Muscle layer of duodenum (tissue), 2 donors: ENCODE data around the gene PGBD2.
"Not testable (repeated sequence)": the region's sequence is repeated elsewhere in the genome, so short reads cannot be mapped to it uniquely, and the experiment has no call there.

ENCODE experiments used
- H3K27ac ChIP-seq: one replicate; pipeline ENCODE4 v1.7.0; 2013; ENCODE audit warnings: mild to moderate bottlenecking, low read length
- H3K27me3 ChIP-seq: one replicate; pipeline ENCODE4 v1.7.0; 2013; ENCODE audit warnings: low read depth, mild to moderate bottlenecking, control low read depth, low read length
- H3K36me3 ChIP-seq, 2 donors: one replicate each; pipeline ENCODE4 v1.7.0; 2013; ENCODE audit warnings: low read length in 2 of 2, control low read depth in 1 of 2, mild to moderate bottlenecking in 1 of 2; ENCODE audit not compliant: insufficient read depth in 2 of 2, control insufficient read depth in 1 of 2
- H3K4me1 ChIP-seq, 2 donors: one replicate each; pipeline ENCODE4 v1.7.0; 2013; ENCODE audit warnings: low read length in 2 of 2, mild to moderate bottlenecking in 2 of 2, control low read depth in 1 of 2, moderate library complexity in 1 of 2; ENCODE audit not compliant: insufficient read depth in 2 of 2, control insufficient read depth in 1 of 2
- H3K4me3 ChIP-seq, 2 donors: one replicate each; pipeline ENCODE4 v1.7.0; 2013; ENCODE audit warnings: low read length in 2 of 2, low read depth in 1 of 2, mild to moderate bottlenecking in 1 of 2
- H3K9me3 ChIP-seq, 2 donors: one replicate each; pipeline ENCODE4 v1.7.0; 2013; ENCODE audit warnings: low read length in 2 of 2, control low read depth in 1 of 2, mild to moderate bottlenecking in 1 of 2; ENCODE audit not compliant: control insufficient read depth in 1 of 2
- donor health status: healthy.

The PGBD2 gene

DNA sequence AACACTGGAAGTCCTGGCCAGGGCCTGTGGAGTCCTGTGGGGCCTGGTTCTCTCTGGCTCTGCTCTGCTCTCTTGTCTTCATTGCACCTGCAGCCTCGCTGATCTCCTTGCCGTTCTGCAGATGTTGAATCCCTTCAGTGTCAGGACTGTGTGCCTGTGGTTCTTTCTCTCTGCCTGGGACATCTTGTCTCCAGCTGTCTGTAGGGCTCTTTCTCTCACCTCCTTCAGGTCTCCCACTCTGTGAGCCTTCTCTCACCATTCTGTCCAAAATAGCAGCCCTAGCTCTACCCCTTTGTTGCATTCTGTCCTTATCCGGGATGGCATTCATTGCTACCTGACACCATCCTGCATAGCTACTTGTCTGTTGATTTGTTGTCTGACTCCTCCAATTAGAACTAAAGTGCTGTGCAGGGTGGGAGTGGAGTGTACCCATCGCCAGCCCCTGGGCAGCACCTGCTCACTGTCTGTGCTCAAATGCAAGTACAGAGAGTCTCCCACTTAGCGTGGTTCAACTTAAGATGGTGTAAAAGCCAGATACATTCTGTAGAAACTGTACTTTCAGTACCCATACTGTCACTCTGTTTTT, 8.9 kb downstream of the PGBD2 start:
- Histone ChIP-seq H3K27ac (no peak overlapping the region), H3K9me3 (no peaks in the 10 kb centered on the region), H3K27me3 (no peaks in the 10 kb centered on the region), H3K36me3 (peaks cover 32 to 40% of the 10 kb centered on the region in 2 donors), H3K4me1 (peaks cover 0 to 4% of the 10 kb centered on the region in 2 donors), H3K4me3 (no peak overlapping the region)

DNA sequence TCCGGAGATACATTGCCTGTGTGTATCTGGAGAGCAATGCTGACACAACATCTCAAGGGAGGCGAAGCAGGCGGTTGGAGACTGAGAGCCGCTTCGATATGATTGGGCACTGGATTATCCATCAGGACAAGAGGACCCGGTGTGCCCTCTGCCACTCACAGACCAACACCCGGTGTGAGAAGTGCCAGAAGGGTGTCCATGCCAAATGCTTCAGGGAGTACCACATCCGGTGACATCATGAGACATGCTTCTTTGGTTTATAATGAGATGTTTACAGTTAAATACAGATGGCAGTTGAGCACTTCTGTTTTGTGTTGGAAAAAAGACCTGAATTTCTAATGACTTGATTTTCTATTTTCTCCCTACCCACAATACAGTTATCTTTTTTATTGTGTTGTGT, 12.1 kb downstream of the PGBD2 start:
- Histone ChIP-seq H3K9me3 (no peaks in the 10 kb centered on the region), H3K4me1 (peaks cover 0 to under 1% of the 10 kb centered on the region in 2 donors), H3K27ac (no peak overlapping the region), H3K36me3 (peaks cover 32 to 40% of the 10 kb centered on the region in 2 donors), H3K27me3 (no peaks in the 10 kb centered on the region), H3K4me3 (no peak overlapping the region)

DNA sequence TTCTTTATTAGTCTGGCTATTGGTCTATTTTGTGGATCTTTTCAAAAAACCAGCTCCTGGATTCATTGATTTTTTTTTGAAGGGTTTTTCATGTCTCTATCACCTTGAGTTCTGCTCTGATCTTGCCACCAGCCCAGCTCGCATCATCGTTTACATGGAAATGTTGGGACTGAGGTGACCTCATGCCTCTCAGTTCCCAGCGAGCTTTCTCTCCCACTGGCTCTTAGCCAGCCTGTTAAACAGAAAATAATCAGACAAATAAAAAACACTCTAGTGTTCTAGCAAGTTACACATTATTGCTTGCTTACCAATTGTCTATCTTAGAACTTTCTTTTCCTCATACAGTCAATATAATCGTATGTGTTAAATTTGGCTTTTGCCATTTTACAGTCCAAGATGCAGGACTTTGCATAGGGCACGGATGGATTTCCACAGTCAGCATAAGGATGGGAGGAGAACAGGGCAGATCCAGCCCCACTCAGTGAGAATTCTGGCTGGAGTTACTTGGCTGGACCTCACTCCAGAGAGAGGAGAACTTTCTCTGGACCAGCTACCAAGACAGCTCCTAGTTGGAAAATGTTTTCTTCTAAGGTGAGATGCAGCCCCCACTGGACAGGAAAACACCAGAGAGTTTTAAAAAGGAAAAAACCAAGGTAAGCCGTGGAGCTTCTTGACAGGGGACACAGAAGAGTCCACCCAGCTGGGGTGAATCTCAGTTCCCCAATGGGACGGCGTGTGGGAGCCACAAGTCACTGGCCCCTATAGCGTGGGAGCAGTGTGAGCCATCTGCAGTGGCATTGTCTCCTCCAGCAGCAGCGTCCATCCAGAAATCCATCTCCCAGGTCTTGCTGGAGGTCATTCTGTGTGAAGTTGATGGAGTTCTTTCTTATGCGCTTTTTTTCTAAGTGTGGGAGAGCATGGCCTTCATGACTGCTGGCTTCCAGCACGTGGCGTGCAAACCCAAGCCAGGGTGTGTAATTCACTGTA, 17.6 kb downstream of the PGBD2 start:
- H3K27me3 ChIP-seq: no peaks in the 10 kb centered on the region
- no peak overlapping the region for H3K27ac ChIP-seq
- H3K4me1 ChIP-seq: peaks cover 0 to 6% of the 10 kb centered on the region in 2 donors
- no peaks in the 10 kb centered on the region for H3K9me3 ChIP-seq
- H3K4me3 ChIP-seq: no peak overlapping the region
- no peaks in the 10 kb centered on the region for H3K36me3 ChIP-seq

DNA sequence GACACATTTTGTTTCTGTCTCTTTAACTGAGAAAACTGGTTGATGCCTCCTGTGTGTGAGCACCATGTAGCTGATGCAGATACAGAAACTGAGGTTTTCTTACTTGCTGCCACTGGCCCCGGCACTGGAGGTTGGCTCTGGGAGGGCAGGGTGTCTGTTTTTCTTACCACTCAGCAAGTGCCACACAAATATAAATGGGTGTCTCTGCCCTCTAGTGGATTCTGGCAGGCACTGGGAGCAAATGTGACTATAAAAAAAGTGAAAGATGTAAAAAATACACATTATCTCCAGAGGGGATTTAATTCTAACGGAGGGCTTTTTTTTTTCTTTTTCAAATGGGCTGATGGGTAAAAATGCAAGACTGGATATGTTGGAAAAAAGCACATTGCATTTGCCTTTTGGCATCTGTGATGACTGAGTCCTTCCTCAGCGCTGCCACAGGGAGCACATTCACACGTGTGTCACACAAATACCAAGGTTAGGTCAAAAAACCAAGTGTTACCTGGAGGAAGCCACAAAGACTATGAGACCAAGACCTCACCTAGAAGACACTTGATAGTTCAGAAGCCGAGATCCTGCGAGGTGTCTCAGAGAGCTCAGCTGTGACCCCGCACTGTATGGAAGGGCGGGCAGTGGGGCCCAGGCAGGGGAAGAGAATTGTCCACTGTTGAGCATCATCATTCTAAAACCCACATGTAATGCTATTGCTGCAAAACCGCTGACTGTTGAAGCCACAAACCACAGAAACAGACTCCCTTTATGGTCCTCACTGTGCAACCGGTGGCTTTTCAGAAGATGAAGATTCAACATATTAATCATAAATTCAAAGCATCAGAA, 18.9 kb downstream of the PGBD2 start:
- peaks cover 0 to 6% of the 10 kb centered on the region in 2 donors for H3K4me1 ChIP-seq
- H3K4me3 ChIP-seq: no peak overlapping the region
- H3K9me3 ChIP-seq: no peaks in the 10 kb centered on the region
- H3K27ac ChIP-seq: no peak overlapping the region
- no peaks in the 10 kb centered on the region for H3K36me3 ChIP-seq
- no peaks in the 10 kb centered on the region for H3K27me3 ChIP-seq

DNA sequence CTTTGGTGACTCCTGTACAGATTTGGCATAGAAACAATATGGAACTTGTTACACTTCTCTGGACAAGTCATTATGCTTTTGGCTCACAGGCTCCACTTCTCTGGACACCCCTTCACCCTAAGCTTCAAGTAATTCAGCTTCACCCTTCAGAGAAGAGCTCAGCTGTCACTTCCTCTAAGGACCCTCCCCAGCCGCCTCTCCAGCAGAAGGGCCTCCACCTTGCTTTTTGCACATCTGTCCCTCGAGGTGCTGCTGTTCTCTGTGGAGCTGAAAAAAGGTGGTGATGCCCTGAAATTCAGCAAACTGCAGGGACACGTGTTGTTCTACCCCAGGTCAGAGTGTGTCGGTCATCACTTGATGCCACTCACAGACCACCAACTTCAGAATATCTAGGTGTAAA, 19.8 kb downstream of the PGBD2 start:
- H3K27ac ChIP-seq, H3K4me3 ChIP-seq, H3K9me3 ChIP-seq, H3K4me1 ChIP-seq, H3K36me3 ChIP-seq, H3K27me3 ChIP-seq: not testable (repeated sequence)

DNA sequence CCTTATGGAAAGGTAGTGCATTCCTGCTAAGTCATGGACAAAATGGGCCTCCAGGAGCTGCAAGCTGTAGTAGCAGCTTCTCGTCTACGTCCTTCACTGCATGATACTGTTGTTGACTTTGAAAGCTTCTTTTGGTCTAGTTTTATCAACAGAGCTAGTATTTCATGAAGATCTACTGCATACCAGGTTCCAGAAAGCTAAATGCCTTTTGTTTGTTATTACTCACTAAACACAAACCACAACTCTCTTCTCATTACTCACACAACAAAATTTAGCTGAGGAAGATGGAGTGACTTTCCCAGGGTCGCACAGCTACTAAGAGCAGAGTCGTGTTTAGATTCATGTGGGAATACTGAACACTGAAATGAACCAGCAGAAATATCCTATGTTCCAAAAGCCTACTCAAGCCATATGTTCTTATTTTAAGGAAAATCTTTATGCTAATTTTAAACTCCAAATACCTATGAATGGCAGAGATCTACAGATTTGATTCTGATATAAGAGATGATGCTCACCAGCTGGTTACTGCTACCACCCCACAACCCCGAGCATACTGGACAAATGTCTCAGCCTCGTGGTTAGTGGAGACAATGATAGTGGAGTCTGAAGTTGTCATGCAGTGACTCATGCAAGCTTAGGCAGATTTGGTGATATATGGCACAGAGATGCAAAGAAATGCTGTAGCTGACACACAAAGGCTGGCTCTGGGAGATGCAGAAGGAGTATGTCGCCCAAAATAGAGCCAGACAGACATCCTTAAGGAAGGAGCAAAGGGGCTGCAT, 20.6 kb downstream of the PGBD2 start:
- no peaks in the 10 kb centered on the region for H3K36me3 ChIP-seq

DNA sequence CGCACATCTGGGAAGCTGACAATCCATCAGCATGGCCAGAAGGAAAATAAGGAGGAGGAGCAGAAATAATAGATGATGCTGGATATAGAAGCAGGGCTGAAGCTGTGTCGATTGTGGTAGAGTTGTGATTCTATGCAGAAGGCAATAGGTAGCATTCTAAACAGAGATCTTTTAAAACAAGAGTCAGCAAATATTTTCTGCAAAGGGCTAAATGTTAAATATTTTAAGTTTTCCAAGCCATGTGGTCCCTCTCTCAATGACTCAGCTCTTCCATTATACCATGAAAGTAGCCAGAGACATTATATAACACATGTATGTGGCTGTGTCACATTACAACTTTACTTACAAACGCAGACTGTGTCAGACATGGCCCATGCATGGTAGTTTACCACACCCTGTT, 21.2 kb downstream of the PGBD2 start:
- not testable (repeated sequence) for H3K4me3 ChIP-seq, H3K27me3 ChIP-seq, H3K27ac ChIP-seq, H3K36me3 ChIP-seq, H3K9me3 ChIP-seq, H3K4me1 ChIP-seq

More for the DNA sequence above, 20.6 kb downstream of the PGBD2 start:
- Histone ChIP-seq H3K27me3 (no peaks in the 10 kb centered on the region), H3K4me1 (peaks cover 0 to 6% of the 10 kb centered on the region in 2 donors), H3K9me3 (no peaks in the 10 kb centered on the region), H3K27ac (no peak overlapping the region), H3K4me3 (no peak overlapping the region)

DNA sequence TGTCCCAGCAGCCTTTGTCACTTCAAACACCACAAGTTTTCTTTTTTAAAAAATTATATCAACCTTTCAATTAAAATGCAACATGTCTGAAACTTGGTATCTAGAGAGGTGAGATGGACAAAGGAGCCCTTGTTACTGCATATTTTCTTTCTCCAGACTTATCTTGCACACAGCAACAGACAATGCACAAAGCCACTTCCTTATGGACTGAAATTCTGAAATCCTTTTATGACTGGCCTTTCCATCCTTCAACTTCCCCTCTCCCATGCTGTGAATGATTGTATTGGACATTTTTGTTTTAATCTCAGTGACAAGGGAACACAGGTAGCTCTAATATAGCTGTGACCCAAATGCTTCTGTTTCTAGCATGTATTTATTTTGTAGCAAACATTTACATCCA, 22.1 kb downstream of the PGBD2 start:
- not testable (repeated sequence) for H3K36me3 ChIP-seq, H3K27ac ChIP-seq, H3K27me3 ChIP-seq, H3K4me3 ChIP-seq, H3K9me3 ChIP-seq, H3K4me1 ChIP-seq

DNA sequence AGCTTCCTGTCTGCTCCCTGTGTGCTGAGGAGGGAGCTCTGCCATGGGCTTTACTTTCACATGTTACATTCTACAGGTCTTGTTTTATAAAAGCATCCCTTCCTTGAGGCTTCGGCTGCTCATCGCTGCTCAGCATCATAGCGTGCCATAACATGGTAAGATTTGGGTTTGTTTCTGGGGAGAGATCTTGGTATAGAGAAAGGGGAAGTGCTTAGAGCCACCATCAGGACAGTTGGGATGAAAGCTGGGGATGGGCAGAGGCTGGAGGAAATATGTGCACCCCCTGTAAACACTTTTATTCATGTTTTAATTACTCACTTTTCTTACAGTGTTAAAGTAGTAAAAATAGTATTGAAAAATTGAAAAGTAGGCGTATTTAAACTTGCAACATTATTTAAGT, 24.0 kb downstream of the PGBD2 start:
- not testable (repeated sequence) for H3K4me3 ChIP-seq, H3K4me1 ChIP-seq, H3K27ac ChIP-seq, H3K36me3 ChIP-seq, H3K9me3 ChIP-seq, H3K27me3 ChIP-seq

DNA sequence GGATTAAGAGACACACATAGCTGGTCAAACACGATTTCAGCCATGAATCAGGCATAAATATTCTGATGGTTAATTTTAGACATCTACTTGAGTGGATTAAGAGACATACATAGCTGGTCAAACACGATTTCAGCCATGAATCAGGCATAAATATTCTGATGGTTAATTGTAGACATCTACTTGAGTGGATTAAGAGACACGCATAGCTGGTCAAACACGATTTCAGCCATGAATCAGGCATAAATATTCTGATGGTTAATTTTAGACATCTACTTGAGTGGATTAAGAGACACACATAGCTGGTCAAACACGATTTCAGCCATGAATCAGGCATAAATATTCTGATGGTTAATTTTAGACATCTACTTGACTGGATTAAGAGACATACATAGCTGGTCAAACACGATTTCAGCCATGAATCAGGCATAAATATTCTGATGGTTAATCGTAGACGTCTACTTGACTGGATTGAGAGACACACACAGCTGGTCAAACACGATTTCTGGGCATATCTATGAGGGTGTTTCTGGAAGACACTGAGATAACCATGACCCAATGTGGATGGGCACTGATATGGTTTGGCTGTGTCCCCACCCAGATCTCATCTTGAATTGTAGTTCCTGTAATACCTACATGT, 32.3 kb downstream of the PGBD2 start:
- not testable (repeated sequence) for H3K9me3 ChIP-seq, H3K27ac ChIP-seq, H3K4me1 ChIP-seq, H3K27me3 ChIP-seq, H3K36me3 ChIP-seq, H3K4me3 ChIP-seq
